Common myeloid progenitor, CD34-positive (primary cell): ENCODE results near the gene GRAPL.
"Not testable (repeated sequence)": the region's sequence is repeated elsewhere in the genome, so short reads cannot be mapped to it uniquely, and the experiment has no call there.

Experiments
- CTCF ChIA-PET: fragments of 350-600 bp; sonication (Branson Sonifier 250); formaldehyde crosslinking; loops from one replicate; lab custom pipeline; 2021; ENCODE audit warnings: antibody characterized with exemption; lab: Charles Lee
- POLR2A ChIA-PET: fragments of 350-600 bp; sonication (Branson Sonifier 250); formaldehyde crosslinking; loops from one replicate; lab custom pipeline; 2021; ENCODE audit warnings: antibody characterized with exemption; lab: Charles Lee
- DNase-seq, 3 donors: peaks; one replicate each; pipeline versions ENCODE4 v3.0.0 to v3.0.0-alpha.2; 2013
- H3K27ac ChIP-seq, 2 experiments: 1 replicate in 1 of 2; 2 replicates in 1 of 2; pipeline ENCODE4 v1.7.0; 2013; ENCODE audit warnings: inconsistent platforms in 2 of 2, low read length in 2 of 2, mild to moderate bottlenecking in 2 of 2, low read depth in 1 of 2, moderate library complexity in 1 of 2; ENCODE audit not compliant: severe bottlenecking in 2 of 2, insufficient read depth in 1 of 2, poor library complexity in 1 of 2
- H3K27me3 ChIP-seq, 5 experiments: replicated peaks in 2 of 5; 1 replicate in 3 of 5; 2 replicates in 2 of 5; pipeline versions ENCODE4 v1.6.1 to v1.7.0; 2013; ENCODE audit warnings: low read length in 4 of 5, mild to moderate bottlenecking in 2 of 5, moderate library complexity in 2 of 5, inconsistent platforms in 1 of 5; ENCODE audit not compliant: insufficient read depth in 5 of 5, control insufficient read depth in 4 of 5
- H3K36me3 ChIP-seq, 4 experiments: 1 replicate in 2 of 4; 2 replicates in 2 of 4; pipeline versions ENCODE4 v1.6.1 to v1.7.0; 2013; ENCODE audit warnings: low read length in 3 of 4, control low read depth in 1 of 4, mild to moderate bottlenecking in 1 of 4; ENCODE audit not compliant: control insufficient read depth in 4 of 4, insufficient read depth in 4 of 4
- H3K4me1 ChIP-seq, 4 experiments: 1 replicate in 3 of 4; 2 replicates in 1 of 4; pipeline versions ENCODE4 v1.6.1 to v1.7.1; 2013; ENCODE audit warnings: low read length in 3 of 4, mild to moderate bottlenecking in 3 of 4, control low read depth in 1 of 4, inconsistent platforms in 1 of 4, moderate library complexity in 1 of 4; ENCODE audit not compliant: control insufficient read depth in 4 of 4, insufficient read depth in 4 of 4; ENCODE audit errors: control extremely low read depth in 1 of 4
- H3K4me3 ChIP-seq, 7 experiments: 1 replicate in 4 of 7; 2 replicates in 3 of 7; pipeline versions ENCODE4 v1.5.1 to v1.7.0; 2013; ENCODE audit warnings: mild to moderate bottlenecking in 7 of 7, low read length in 6 of 7, moderate library complexity in 6 of 7, inconsistent platforms in 2 of 7, low read depth in 2 of 7, control low read depth in 1 of 7; ENCODE audit not compliant: insufficient read depth in 4 of 7, control insufficient read depth in 1 of 7; ENCODE audit errors: extremely low read depth in 1 of 7
- H3K9me3 ChIP-seq, 5 experiments: 1 replicate in 4 of 5; 2 replicates in 1 of 5; pipeline versions ENCODE4 v1.6.1 to v1.7.1; 2013; ENCODE audit warnings: low read length in 4 of 5, mild to moderate bottlenecking in 2 of 5, inconsistent platforms in 1 of 5, low read depth in 1 of 5, moderate library complexity in 1 of 5; ENCODE audit not compliant: control insufficient read depth in 4 of 5, insufficient read depth in 2 of 5; ENCODE audit errors: control extremely low read depth in 1 of 5
- WGBS: methylation state at CpG from one replicate; pipeline ENCODE4 v1.1.5; 2013; ENCODE audit not compliant: insufficient coverage; 5-methylcytosine and 5-hydroxymethylcytosine counted together

Gene GRAPL

GRCh38 chr17:19158478-19158877, 31.1 kb downstream of the GRAPL start:
- H3K4me1 ChIP-seq, DNase-seq, POLR2A ChIA-PET, CTCF ChIA-PET, H3K27ac ChIP-seq, H3K36me3 ChIP-seq, H3K27me3 ChIP-seq, H3K4me3 ChIP-seq, H3K9me3 ChIP-seq: not testable (repeated sequence)
- WGBS, result no CpG with 5 or more reads among the region's 10 CpGs

DNA sequence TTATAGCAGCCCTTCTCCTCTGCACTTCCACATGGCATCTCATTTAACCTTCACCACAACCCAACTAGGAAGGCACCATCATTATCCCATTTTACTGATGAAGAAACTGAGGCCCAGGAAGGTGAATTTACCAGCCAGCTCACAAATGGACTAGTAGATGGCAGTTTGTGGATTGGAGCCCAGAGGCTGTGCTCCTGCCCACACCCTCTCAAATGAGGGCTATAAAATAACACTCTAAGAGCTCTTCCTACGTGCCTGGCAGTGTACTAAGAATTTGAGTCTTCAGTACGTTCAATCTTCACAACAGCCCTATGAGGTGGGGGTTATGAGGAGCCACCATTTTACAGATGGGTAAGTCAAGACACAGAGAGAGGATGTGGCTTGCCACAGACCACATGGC, 31.5 kb downstream of the GRAPL start:
- H3K27ac ChIP-seq, POLR2A ChIA-PET, H3K4me1 ChIP-seq, H3K9me3 ChIP-seq, H3K27me3 ChIP-seq, H3K36me3 ChIP-seq, H3K4me3 ChIP-seq, CTCF ChIA-PET, DNase-seq: not testable (repeated sequence)
- no CpG with 5 or more reads among the region's 2 CpGs for WGBS

- H3K4me1 ChIP-seq, H3K36me3 ChIP-seq, H3K9me3 ChIP-seq, CTCF ChIA-PET, H3K4me3 ChIP-seq, H3K27me3 ChIP-seq, H3K27ac ChIP-seq, POLR2A ChIA-PET, DNase-seq: not testable (repeated sequence)
- WGBS, result no CpG with 5 or more reads among the region's 13 CpGs
Measured at GRCh38 chr17:19161308-19162107, 34.1 kb downstream of the GRAPL start.

DNA sequence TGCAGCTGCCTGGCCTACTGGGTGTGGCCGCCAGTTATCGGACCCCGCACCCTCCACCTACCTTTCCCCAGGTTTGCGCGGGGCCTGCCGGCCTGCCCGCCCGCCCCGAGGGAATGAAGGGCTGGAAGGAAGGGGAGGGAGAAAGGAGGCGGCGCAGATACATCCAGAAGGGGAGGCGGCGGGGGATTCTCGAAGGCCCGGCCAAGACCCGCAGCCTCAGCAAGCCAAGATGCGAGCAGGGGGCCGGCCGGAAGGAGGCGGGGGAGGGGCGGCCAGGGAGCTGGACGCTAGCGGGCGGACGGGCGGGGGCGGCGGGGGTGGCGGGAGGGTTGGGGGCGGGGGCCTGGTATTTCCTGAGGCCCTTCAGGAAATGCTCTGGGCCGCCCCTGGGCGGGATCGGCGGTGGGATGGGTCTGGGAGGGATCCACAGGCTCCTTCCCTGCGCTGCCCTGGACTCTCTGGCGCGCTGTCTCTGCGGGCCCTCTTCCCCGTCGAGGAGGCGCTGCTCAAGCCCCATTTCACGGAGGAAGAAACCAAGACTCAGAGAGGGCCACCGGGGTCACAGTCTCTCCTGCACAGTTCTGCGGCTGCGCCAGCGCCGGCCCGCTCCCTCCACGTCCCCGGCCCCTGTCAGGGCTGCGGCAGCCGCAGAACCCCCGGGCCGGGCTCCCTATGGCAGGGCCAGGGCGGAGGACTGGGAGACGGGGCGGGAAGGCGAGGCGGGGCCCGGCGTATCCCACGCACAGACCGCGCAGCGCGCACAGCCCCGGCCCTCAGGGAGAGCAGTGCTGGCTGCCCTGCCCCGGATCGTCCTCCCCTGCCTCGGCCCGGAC, 35.2 kb downstream of the GRAPL start:
- H3K4me1 ChIP-seq, CTCF ChIA-PET, POLR2A ChIA-PET, DNase-seq, H3K4me3 ChIP-seq, H3K36me3 ChIP-seq, H3K9me3 ChIP-seq, H3K27ac ChIP-seq, H3K27me3 ChIP-seq: not testable (repeated sequence)
- WGBS, result no CpG with 5 or more reads among the region's 71 CpGs

GRCh38 chr17:19174422-19174821, 47.0 kb downstream of the GRAPL start:
- H3K27me3 ChIP-seq, DNase-seq, H3K4me3 ChIP-seq, CTCF ChIA-PET, H3K9me3 ChIP-seq, POLR2A ChIA-PET, H3K27ac ChIP-seq, H3K36me3 ChIP-seq, H3K4me1 ChIP-seq: not testable (repeated sequence)
- no CpG with 5 or more reads among the region's 3 CpGs for WGBS

DNA sequence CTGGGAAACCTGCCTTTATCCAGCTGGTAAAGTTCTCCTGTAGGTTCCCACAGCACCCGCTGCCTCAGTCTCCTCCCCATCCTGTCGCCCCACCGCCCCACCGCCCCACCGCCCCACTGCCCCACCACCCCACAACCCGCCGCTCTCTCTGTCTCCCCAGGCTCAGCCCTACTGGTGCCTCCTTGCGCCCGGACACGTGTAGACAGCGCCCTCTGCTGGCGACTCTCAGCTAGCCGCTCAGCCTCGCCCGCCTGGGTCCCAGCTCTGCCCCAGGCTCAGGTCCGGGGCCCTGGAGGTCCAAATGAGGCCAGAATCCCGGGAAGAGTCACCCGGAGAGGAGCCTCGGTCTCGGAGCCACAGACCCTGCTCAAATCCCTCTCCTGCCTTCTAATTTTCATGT, 48.0 kb downstream of the GRAPL start:
- H3K9me3 ChIP-seq, H3K36me3 ChIP-seq, POLR2A ChIA-PET, DNase-seq, CTCF ChIA-PET, H3K4me3 ChIP-seq, H3K27me3 ChIP-seq, H3K27ac ChIP-seq, H3K4me1 ChIP-seq: not testable (repeated sequence)
- no CpG with 5 or more reads among the region's 20 CpGs for WGBS
